22Rv1 (cell line): ENCODE data around the gene HSDL1.

Experiments
- ZFX ChIP-seq: fragments of 450-650 bp; IDR thresholded peaks from 2 replicates; pipeline ENCODE4 v1.6.1; 2017; ENCODE audit warnings: antibody characterized with exemption, borderline replicate concordance
- TF ChIP-seq, protein P1 (sequence below): fragments of 450-650 bp; IDR thresholded peaks from 2 replicates; pipeline ENCODE4 v1.5.1; 2017; ENCODE audit warnings: mild to moderate bottlenecking

GRCh38 chr16:84095466-84095865, 49.5 kb downstream of the HSDL1 start:
- TF ChIP-seq, protein P1, sequence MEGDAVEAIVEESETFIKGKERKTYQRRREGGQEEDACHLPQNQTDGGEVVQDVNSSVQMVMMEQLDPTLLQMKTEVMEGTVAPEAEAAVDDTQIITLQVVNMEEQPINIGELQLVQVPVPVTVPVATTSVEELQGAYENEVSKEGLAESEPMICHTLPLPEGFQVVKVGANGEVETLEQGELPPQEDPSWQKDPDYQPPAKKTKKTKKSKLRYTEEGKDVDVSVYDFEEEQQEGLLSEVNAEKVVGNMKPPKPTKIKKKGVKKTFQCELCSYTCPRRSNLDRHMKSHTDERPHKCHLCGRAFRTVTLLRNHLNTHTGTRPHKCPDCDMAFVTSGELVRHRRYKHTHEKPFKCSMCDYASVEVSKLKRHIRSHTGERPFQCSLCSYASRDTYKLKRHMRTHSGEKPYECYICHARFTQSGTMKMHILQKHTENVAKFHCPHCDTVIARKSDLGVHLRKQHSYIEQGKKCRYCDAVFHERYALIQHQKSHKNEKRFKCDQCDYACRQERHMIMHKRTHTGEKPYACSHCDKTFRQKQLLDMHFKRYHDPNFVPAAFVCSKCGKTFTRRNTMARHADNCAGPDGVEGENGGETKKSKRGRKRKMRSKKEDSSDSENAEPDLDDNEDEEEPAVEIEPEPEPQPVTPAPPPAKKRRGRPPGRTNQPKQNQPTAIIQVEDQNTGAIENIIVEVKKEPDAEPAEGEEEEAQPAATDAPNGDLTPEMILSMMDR = no peak
- TF ChIP-seq ZFX = no peak
